Activated CD8-positive, alpha-beta memory T cell treated with anti-CD3 and anti-CD28 coated beads for 36 hours (primary cell): ENCODE measurements around the gene TRIM44. TPM values are rescaled to one million over a fixed set of nuclear protein-coding genes. Genes with fewer than 3 reads are reported as not detected.
"Not testable (repeated sequence)": the region's sequence is repeated elsewhere in the genome, so short reads cannot be mapped to it uniquely, and the experiment has no call there.

Experiments
- CTCF ChIA-PET: fragments of 350-600 bp; sonication (Branson Sonifier 250); formaldehyde crosslinking; loops from one replicate; lab custom pipeline; 2021; ENCODE audit warnings: antibody characterized with exemption; lab: Charles Lee
- POLR2A ChIA-PET: fragments of 350-600 bp; sonication (Branson Sonifier 250); formaldehyde crosslinking; loops from one replicate; lab custom pipeline; 2021; ENCODE audit warnings: antibody characterized with exemption; lab: Charles Lee
- total RNA-seq, 2 experiments: library from RNA; stranded (reverse); gene quantifications; one replicate each; pipeline ENCODE4 v1.2.3, GENCODE V29; 2021

TRIM44 gene
- total RNA-seq, 2 experiments from 2014 or later, result 32.2 to 37.3 TPM

DNA sequence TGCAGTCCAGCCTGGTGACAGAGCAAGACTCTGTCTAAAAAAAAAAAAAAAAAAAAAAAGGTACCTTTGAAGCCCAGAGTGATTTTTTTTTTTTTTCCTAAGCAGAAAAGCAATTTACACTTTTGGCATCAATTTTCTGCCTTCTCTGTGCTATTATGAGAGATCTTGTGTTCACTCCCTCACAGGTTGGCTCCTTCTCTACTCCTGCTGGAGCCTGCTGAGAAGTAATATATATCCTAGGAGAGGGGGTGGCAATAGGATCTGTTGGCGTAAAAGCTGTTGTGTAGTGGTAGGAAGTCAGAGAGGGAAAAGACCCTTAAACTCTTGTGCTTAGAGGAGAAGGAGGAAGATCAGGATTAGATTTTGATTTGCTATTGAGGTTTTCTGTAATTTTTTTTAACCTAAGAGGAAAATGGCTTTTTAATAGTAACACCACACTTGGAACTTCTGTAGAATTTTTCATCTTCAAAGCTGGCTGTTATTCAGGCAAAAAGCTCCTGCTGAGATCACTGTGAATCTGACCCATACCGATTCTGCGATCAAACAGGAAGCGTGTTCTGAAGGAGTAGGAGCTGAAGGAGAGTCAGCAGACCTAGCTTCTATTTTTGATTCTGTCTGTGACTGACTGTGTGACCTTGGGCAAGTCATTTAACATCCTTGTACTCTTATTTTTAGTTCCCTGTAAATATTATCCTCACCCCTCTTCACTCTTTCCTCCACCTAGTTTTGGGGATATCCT is 77.7 kb downstream of the TRIM44 start:
- ChIA-PET POLR2A (no interaction called here), CTCF (interaction anchor here (0.7 kb wide), 1 partner anchor 372 kb away, joined by 4 read pairs; no protein-coding TSS in a partner anchor)

DNA sequence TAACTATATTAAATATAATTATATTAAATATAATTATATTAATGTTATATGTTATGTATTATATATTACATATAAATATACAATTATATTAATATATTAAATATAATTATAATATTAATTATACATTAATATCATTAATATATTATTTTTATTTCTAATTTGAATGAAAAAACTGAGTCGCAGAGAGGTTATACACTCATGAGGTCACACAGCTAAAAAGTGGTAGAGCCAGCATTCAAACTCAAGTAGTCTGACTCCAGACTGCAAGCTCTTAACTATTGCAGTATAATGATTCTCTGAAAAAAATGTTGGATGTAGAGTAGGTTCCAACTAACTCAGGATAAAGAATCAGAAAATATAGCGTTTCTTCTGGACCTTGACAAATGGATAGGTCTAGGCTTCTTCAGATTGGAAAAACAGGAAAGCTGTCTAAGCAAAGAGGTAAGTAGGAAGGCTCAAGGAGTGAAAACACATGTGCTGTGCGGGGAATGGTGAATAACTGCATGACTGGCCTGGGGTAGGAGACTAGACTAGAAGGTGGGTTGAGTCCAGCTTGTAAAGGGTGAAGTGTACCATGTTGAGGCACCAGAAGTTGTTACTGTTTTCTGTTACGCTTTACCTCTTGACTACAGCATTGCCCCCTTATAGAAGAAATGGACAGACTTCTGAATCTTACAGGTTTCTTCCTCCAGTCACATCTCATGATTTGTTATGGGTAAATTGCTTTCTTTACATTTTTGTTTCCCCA is 80.3 kb downstream of the TRIM44 start:
- POLR2A ChIA-PET, result no interaction called here
- CTCF ChIA-PET, result no interaction called here

DNA sequence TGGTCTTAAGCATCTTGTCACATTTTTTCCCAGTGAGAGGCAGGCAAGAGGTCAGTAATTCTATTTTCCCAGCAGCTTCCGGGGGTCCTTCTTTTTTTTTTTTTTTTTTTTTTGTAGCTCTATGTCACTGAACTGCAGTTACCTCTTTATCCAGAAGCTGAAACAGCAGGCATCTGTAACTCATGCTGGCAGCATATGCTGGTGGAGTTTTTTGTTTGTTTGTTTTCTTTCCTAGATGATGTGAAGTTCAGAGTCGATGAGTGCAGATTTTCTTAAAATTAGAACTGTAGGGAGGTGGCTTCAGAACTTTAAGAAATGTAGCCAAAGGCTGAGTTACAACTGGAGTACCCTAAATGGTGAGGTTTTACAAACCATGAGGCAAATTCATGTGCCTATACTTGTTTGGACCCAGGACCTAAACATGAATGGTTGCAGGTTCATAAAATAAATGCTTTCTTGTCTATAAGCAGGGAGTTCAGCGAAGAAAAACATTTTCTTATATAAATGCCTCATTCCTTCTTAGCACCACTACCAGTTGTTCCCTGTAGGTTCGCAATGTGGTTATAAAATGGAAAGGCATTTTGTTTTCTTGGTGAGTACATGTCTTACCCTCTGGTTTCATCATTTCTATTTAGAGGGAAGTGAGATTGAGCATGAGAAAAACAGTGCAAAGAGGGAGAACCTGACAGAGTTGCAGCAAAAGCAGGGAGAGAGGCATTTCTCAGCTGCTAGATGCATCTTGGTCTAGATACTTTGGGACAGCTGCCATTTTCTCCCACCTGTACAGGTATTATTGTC is 84.0 kb downstream of the TRIM44 start:
- POLR2A ChIA-PET, result no interaction called here
- CTCF ChIA-PET, result no interaction called here

DNA sequence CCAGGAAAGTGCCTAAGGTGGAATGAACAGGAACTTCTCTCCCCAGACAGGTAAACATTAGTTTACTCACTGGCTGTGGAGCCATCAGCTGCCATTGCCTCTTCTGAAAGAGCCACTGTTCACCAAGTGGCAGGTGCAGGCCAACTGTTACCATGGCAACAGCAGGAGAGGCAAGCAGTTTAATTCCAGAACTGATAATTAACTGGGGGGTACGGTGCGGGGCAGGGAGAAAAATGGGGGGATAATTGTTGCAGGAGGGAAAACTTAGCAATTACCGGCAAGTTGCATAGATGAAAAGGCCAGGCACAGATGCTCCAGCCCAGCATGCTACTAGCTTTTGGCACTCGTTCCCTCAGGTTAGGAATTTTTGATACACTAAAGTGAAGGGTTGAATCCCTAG is 85.1 kb downstream of the TRIM44 start:
- POLR2A ChIA-PET, result no interaction called here

DNA sequence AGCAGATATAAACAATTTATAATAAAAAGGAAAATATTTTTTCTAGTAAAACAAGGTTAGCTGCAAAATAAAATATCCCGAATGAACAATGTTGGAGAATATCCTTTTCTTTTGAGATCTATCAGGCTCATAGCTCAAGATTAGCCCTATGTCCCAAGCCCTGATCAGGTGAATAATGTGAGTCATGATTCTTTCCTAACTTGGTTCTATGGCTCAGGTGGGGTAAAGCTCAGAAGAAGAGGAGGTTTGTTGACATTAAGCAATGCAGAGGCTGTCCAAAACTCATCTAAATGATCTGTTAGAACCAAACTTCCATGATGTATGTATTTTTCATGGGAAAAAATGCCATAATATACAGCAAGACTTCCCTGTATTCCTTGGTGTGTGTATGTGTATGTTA is 86.1 kb downstream of the TRIM44 start:
- CTCF ChIA-PET, result no interaction called here
- POLR2A ChIA-PET, result no interaction called here

More for the DNA sequence above, 85.1 kb downstream of the TRIM44 start:
- CTCF ChIA-PET, result no interaction called here

DNA sequence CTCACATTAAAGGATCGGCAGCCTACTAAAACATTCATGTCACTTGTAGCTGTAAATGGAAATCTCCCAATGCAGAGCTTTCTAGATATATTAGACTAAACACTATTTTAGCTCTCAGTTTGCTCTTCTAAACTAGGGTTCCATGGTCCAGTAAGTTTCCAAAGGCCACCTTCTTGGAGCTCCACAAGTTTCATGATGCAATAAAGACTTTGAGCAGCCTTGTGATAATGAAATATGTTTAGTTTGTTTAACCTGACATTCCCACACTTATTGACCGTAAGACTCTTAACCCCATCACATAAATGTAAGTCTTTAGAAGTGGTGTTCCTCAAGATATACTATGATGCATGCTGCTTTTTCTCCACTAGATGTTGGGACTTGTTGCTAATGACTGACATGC is 87.7 kb downstream of the TRIM44 start:
- CTCF ChIA-PET, result no interaction called here

DNA sequence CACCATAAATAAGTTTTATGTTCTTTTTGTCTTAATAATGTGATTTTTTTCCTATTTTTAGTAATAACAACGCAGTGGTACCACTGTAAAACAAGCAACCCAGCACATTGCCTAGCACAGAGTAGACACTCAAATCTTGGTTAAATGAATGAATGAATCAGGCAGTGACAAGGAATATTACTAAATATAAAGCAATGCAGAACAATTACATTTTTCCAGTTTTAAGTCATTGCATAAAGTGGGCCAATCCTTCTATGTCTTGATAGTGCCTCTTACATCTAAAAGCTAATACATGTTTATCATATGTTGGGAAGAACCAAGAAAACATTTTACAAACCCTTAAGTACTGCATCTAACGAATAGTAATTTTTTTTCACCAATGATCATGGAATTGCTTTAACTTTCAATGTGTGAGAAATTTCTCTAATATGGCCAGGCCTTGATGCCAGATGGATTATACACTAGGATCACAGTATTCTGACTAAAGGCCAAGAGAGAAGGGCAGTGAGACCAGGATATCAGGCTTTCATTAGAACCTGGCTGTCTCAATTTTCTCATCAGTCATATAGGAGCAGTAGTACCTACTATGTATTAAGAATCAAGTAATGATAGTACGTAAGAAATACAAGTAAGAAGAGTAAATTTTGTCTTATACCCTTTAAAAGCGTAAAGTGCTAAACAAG is 88.5 kb downstream of the TRIM44 start:
- CTCF ChIA-PET, result no interaction called here
- POLR2A ChIA-PET, result no interaction called here

More for the DNA sequence above, 87.7 kb downstream of the TRIM44 start:
- POLR2A ChIA-PET, result no interaction called here

DNA sequence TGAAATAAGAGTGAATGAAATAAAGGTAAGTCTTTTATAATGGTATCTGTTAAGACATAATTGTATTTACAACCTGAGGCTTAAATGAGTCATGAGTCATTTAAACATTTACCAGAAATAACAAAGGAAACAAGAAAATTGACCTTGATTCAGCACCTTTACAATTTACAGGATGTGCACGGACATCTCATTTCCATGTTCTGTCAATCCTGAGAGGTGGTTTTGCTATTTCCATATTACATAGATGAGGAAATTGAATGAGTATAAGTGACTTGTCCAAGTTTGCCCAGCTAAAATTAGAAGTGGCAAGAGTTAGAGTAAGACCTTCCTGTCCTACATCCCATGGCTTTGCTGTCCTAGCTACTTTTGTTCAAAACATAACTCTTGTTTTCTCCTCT is 89.1 kb downstream of the TRIM44 start:
- ChIA-PET POLR2A (no interaction called here), CTCF (no interaction called here)

DNA sequence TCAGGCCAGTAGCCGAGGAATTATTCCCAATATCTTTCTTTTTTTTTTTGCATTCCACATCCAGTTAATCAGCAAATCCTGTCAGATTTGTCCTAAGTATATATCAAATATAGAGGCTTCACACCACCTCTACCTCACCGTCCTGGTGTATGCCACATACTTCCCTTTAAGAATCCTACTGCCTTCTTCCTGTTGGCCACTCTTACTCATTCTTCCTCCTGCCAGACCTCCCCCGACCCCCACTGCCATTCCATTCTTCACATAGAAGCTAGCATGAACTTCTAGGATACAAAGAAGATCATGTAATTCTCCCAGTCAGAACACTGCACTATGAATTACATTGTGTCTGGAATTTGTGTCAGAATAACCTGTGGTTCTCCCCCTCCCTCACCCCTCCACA is 89.5 kb downstream of the TRIM44 start:
- CTCF ChIA-PET, result no interaction called here
- POLR2A ChIA-PET, result no interaction called here

DNA sequence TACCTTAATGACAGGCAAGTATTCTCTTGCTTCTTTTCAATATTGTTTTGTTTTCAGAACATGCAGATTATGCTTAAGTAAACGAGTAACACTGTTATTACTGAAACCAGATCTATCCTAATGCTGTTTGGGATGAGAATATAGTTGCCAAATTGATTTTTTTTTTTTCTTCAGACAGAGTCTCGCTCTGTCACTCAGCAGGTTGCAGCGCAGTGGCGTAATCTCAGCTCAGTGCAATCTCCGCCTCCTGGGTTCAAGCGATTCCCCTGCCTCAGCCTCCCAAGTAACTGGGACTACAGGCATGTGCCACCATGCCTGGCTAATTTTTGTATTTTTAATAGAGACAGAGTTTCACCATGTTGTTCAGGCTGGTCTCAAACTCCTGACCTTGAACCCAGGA is 91.0 kb downstream of the TRIM44 start:
- CTCF ChIA-PET, POLR2A ChIA-PET: not testable (repeated sequence)

DNA sequence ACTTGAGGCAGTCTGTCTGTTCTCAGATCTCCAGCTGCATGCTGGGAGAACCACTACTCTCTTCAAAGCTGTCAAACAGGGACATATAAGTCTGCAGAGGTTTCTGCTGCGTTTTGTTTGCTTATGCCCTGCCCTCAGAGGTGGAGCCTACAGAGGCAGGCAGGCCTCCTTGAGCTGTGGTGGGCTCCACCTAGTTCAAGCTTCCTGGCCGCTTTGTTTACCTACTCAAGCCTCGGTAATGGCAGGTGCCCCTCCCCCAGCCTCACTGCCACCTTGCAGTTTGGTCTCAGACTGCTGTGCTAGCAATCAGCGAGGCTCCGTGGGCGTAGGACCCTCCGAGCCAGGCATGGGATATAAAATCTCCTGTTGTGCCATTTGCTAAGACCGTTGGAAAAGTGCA is 97.4 kb downstream of the TRIM44 start:
- CTCF ChIA-PET, POLR2A ChIA-PET: not testable (repeated sequence)

DNA sequence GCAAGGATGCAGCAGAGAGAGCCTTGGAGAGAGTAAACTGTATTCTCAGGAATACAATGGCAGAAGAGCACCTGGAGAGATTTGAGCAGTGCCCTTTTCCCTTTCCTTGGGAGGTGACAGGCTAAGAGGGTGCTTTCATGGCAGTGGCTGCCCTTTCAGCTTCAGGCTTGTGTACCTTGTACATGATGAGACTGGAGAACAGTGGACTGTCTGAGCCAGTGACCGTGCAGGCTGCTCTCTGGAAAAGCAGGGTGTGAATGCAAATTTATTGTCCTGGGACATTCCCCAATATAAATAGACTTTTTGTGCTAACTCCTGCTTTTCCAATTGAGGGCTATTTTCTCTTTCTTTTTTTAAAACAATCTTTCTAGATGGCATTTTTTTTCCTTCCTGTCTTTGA is 99.3 kb downstream of the TRIM44 start:
- POLR2A ChIA-PET, result no interaction called here
- CTCF ChIA-PET, result no interaction called here

DNA sequence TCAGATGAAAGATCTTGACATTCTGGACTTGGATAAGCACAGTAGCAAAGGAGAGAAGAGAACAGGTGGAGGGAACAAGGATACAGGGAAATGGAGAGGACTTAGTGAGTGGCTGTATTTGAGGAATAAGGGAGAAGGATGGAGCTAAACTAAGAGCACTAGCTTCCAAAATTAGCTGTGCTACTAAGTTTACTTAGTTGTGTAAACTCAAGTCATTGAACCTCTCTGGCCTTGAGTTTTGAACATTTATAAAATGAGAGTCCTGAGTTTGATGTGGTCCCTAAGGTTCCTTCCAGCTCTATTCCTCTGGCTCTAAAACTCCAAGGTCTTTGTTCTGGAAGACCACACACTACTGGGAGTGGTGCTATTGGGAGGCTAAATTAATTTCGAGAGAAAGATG is 100.7 kb downstream of the TRIM44 start:
- POLR2A ChIA-PET, result no interaction called here
- CTCF ChIA-PET, result no interaction called here

DNA sequence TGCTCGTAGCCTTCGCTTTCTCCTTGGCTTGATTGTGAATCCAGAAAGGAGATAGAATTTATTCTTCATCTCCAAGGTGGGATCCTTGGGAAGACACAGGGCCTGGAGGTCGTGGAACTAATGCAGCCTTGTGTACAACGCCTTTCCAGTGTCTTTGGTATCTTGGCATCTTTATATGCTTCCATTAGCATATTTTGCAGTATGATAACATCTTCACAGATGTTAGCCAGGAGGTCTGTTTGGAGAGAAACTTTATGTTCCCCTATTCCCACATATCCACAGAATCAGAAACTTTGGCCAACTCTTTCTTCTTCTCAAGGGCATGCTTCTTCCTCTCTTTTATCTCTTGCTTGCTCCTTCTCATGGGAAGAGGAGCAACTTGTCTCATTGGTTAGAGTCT is 101.2 kb downstream of the TRIM44 start:
- CTCF ChIA-PET, result no interaction called here

DNA sequence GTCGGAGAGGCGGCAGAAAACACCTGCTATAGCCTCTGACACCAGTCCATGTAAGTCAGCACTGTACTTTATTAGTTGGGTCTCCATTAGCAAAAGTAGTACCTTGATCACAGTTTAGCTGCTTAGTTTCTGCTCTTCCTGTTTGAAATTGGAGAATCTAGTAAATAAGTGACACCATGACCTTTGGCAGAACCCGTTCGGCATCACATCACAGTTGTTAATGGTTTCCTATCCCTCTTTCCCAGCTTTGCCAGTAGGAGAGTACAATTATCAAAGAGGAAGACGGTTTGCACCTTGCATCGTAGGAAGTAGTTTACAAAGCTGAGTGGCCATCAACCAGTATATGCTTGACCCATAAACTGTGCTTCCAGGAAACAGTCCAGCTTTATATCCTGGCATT is 101.8 kb downstream of the TRIM44 start:
- CTCF ChIA-PET, result no interaction called here
- POLR2A ChIA-PET, result no interaction called here

More for the DNA sequence above, 101.2 kb downstream of the TRIM44 start:
- POLR2A ChIA-PET, result no interaction called here

DNA sequence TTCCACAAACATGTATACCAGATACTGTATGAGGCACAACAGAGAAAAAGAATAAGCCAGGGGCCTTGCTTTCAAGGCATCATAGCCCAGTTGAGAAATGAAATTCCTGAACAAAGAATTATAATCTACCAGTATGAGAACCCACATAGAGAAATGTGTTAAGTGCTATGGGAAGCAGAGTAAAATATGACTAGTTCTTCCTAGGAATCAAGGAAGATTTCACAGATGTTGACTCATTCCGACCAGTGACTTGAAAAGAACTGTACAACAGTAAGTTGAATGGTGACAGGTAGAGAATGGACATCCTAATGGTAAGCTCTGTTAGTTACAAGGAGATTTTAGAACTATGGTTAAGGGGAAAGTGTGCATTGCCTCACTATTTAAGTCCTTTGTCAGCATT is 102.6 kb downstream of the TRIM44 start:
- CTCF ChIA-PET, result no interaction called here
- POLR2A ChIA-PET, result no interaction called here

DNA sequence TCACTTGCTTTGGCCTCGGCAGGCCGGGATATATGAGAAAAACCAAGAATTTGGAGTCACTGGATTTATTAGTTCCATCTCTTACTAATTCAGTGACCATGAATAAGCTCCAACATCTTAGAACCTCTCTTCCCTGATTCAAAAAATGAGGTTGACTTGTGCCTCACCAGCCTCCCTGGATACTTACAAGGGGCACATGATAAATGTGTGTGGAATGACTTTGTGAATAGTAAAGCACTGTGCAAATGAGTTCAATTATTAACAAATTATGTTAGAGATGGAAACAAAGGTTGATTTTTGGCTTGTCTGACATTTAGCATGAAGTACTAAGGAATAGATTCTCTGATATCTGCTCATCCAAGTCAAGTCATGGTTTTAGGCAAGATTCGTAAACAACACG is 104.1 kb downstream of the TRIM44 start:
- CTCF ChIA-PET, result no interaction called here

DNA sequence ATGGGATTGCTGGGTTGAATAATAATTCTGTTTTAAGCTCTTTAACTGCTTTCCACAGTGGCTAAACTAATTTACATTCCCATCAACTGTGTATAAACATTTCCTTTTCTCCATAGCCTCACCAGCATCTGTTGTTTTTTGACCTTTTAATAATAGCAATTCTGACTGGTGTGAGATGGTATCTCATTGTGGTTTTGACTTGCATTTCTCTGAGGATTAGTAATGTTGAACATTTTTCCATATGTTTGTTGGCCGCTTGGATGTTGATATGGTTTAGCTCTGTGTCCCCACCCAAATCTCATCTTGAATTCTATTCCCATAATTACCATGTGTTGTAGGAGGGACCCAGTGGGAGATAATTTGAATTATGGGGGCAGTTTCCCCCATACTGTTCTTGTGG is 107.8 kb downstream of the TRIM44 start:
- CTCF ChIA-PET, POLR2A ChIA-PET: not testable (repeated sequence)

More for the DNA sequence above, 104.1 kb downstream of the TRIM44 start:
- POLR2A ChIA-PET, result no interaction called here

DNA sequence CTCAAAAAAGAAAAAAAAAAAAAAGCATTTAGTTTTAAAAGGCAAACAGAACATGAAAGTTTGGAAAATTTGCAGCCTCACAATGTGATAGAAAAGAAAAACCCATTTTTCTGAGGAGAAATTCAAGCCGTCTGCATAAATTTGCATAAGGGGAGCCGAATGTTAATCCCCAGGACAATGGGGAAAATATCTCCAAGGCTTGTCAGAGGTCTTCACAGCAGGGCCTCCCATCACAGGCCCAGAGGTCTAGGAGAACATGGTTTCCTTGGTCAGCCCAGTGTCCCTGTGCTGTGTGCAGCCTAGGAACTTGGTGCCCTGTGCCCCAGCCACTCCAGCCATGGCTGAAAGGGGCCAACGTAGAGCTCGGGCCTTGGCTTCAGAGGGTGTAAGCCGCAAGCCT is 109.1 kb downstream of the TRIM44 start:
- CTCF ChIA-PET, result no interaction called here
- POLR2A ChIA-PET, result no interaction called here

DNA sequence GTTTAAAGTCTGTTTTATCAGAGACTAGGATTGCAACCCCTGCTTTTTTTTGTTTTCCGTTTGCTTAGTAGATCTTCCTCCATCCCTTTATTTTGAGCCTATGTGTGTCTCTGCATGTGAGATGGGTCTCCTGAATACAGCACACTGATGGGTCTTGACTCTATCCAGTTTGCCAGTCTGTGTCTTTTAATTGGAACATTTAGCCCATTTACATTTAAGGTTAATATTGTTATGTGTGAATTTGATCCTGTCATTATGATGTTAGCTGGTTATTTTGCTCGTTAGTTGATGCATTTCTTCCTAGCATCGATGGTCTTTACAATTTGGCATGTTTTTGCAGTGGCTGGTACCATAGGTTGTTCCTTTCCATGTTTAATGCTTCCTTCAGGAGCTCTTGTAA is 114.7 kb downstream of the TRIM44 start:
- POLR2A ChIA-PET, CTCF ChIA-PET: not testable (repeated sequence)
